HG03159 (cell line): Measurements from ENCODE around the gene FAM227A.
A peak's percentile ranks its signal among the peaks of the same experiment; 100 is the strongest.

Source experiments
- ATAC-seq: cut with Tn5 transposase; IDR thresholded peaks from one replicate; pipeline ENCODE4 v1.9.1; 2021; ENCODE audit warnings: mild to moderate bottlenecking, moderate library complexity; ENCODE audit not compliant: unreplicated experiment

Gene FAM227A

DNA sequence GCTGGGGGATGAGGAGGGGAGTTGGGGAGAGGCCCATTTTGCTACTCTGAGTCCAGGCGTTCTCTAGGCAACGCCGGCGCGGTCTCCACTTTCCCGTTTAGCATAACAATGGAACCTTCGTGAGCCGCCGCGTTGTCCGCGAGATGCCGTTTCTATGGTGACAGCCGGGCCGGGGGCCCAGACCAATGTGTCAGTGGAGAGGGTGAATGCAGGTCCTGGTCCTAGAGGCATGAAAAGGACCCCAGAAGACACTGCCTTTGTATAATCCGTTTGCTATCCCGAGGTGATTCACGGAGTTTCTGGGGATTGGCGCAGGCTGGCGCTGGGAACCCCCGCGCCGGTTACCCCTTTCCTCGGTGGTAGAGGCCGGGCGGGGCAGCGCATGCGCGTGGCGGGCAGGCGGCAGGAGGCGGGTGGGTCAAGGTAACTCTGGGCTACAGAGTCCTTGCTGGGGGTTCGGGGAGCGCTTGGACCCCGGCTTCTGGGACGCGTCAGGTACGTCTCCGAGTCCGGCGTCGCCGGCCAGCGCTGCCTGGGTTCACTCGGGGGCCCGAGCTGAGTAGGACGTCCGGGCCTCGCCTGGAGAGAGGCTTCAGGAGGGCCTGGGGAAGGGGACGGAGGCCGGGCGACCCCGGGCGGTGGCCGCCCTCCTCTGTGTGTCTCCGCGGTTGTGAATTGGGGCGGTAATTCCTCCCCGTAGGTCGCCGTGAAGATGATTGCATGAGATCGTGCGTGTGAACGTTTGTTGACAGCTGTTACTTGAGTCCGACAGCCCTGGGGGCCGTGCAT lies at the start of gene FAM227A, which contains the start of gene CBY1:
Gene FAM227A (minus strand): TSS at position 137 of the 789 bp plus-strand sequence. CDS start 6,224 bp downstream, outside the sequence.
Gene CBY1 (plus strand): TSS at position 383 of the 789 bp plus-strand sequence. CDS start 11,417 bp downstream, outside the sequence.
- peak; percentile 63 for ATAC-seq

DNA sequence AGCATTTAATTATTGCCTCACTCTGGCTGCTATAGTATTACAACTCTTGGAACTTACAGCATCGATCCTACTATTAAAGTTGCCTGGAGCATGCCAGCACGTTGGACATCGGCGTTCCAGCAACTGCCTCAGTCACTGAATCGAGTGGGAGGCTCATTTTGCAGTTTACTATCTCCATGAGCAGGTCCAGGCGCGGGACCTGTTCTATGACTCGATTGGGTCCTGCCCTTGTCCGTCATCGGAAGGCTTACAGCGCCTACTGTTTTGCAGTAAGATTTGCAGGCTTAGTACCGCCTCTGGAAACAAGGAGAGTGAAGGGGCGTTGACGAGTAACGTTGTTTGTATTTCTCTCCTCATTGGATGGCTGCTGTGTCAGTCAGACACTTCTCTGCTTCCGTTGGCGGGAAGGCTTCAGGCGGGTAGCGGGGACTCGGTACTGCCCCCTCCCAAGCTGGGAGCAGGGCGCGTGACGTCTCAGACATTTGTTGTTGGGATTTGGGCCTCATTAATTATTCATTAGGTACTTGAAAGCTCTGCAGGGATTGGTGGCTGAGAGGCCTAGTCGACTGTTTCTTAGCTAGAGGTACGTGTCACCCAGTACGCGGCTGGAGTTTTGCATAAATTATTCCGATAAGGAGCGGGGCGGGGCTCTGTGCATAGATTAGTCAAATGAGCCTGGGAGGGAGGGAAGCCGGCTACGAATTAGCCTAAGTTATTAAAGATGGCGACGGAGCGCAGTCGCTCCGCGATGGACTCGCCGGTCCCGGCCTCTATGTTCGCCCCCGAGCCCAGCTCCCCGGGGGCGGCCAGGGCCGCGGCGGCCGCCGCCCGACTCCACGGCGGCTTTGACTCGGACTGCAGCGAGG lies 49.3 kb upstream of the FAM227A start, which contains the start of gene GTPBP1:
Gene GTPBP1 (plus strand): TSS at position 710 of the 866 bp plus-strand sequence. CDS start 12 bp downstream, at position 722.
- ATAC-seq: peak; percentile 76

DNA sequence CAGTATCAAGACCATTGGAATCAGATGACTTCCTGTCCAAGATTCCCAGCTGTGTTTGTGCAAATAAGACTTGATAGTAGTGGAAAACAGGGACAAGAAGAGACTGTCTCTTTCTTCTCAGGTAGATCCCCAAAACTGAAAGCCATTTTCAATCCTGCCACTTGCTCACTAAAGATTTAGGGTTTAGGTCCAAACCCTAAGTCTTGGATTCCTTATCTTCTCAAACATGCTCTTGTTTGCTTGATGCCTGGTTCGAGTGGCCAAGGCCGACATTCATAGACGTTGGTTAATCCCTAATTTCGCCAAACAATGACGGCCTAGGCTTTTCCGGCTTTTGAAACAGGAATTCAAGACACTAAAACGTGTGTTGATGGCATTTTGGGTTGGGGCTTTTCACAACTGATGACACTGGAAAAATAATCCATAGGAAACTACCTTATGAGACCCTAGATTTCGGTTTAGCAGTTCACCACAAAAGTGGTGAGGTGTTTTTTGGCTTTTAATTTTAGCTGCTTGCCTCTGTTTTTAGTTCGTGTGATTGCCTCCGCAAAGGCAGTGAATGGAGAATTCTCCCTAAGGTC lies 48.6 kb upstream of the FAM227A start:
- ATAC-seq: no peak

DNA sequence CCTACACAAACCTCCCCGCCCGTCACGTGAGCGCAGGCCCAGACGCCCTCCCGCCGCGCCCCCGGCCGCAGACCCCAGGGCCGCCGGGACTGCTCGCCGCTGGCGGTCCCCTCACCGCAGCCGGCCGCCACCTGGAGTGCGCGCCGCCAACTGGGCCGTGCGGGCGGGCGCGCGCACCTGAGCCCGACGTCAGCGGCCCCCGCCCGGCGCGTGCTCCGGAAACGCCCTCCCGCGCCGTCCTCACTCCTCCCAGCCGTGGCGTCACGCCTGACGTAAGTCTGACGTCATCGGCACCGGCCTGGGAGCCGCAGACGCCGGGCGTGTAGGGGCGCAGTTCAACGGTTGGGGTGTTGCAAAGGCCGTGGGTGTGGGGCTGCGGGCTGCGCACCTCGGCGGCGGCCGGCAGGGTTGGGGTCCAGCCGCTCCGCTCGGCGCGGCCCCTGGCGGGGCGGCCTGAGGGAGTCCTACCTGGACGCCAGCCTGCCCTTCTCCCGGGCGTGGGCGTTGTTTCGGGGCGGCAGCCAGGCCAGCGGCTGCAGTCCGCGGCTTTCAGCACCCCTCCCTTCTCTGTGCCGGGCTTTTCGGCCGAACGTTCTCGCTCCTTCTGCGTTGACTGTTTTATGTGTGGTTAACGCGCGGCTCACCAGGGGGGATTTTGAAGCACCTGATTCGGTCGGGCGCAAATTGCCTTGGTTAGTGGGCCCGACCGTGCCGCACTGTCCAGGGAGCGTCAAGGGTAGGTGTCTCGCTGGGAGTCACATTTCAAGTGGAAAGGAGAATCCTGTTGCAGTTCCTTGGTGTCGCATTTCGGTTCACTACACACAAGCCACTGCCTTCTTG lies 44.8 kb upstream of the FAM227A start, which contains the start of gene JOSD1:
Gene JOSD1 (minus strand): TSS at position 155 of the 840 bp plus-strand sequence. CDS start 956 bp downstream, outside the sequence.
- peak; percentile 40 for ATAC-seq

DNA sequence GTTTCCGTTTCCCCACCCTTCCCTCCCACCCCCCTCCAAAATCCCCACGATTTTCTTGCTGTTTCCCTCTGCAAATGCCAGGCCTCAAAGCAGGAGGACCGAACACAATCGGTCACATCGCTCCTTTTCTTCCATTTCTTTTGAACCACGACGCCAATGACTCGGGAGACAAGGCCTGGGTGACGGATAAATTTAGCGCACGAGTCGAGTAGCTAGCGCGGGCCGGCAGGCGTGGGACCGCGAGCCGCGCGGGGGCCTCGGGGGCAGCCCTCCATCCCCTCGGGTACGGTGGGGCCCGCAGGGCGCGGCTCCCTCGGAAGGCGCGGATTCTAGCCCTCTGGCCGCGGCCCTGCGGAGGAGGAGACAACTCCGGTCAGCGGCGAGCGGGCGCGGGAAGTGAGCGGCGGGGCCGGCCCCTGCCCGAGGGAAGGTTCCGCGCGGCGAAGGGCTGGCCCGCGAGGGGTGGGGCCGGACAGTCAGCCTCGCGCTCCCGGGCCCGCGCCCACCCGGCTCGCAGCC lies 44.1 kb upstream of the FAM227A start:
- ATAC-seq: peak; percentile 8

DNA sequence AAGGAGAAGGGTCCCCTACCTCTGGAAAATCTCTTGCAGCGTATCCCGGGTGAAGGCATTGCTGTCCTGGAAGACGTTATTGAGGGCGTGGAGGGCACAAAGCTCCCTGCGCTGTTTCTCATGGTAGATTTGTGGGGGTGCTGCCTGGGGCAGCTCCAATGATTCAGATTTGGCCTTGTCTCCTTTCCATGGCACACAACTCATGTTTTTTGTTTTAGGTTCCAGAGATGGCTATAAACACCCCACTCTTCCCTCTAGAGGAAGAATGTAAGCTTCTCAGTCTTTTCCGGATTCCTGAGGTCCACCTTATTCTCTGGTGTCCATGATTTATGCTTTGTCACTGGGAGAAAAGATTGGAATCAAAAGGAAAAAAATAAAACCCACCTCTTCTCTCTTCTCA lies 43.6 kb upstream of the FAM227A start:
- ATAC-seq: no peak

DNA sequence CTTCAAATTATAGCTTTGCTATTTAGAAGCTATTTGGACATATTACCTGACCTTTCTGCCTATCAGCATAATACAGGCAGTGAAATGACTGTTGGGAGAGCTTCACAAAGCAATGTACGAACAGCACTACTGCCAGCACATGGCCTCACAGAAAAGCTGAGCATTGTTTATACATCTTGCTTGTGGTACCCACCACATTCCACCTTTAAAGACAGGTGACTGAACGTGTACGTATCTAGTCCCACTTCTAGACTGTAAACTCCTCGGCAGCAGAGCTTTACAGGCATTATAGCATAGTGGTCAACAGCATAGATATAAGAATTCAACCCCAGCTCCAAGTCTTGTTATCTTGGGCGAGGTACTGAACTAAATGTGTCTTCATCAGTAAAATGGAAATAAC lies 43.0 kb upstream of the FAM227A start:
- no peak for ATAC-seq

DNA sequence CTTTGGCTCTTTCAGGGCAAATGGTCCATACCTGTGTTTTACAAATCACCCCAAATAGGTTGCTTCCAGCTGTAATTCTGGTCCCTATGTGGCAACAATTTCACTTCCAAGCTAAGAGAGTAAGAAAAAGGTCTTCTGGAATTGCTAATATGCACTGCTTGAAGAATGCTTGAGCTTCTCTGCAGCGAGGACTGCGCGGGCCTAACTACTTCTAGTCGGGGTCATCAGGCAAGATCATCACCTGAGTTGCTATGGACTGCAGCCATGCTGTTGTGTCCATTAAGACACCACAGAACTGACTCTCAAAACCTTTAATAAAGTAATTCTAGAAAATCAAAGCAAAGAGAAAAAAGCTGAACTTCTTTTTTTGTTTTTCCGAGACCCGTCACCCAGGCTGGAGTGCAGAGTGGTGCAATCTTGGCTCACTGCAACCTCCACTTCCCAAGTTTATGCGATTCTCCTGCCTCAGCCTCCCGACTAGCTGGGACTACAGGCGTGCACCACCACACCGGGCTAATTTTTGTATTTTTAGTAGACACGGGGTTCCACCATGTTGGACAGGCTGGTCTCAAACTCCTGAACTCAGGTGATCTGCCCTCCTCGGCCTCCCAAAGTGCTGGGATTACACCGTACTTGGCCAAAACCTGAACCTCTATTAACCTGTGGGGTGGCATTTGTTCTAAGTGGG lies 42.4 kb upstream of the FAM227A start:
- ATAC-seq: no peak

DNA sequence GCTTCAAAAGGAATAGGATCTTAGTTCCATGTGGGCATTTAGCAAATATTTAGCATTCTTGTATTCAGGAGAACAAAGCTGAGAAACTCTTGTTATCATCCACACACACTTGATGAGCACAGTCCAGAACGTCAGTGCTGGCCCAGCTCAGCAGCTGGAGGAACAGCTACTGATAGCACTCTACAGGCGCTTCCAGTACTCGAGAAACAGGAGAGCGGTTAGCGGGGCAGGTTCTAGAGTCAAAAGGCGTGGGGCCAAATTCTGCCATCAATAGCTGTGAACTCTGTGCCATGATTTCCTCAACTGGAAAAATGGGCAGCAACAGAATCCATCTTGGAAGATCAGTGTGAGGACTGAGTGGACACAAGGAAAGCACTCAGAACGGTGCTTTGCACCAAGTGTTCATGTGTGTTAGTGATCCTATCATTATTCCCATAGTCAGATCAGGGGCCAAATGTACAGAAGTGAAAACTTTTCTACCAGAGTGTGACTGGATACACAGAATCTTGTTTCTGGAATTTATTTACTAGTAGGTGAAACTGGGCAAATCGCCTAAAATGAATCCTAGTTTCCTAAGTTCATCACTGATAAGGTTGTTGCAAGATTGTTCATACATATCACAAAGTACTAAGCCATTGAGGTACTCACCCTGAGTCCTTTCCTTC lies 41.4 kb upstream of the FAM227A start:
- ATAC-seq: no peak

DNA sequence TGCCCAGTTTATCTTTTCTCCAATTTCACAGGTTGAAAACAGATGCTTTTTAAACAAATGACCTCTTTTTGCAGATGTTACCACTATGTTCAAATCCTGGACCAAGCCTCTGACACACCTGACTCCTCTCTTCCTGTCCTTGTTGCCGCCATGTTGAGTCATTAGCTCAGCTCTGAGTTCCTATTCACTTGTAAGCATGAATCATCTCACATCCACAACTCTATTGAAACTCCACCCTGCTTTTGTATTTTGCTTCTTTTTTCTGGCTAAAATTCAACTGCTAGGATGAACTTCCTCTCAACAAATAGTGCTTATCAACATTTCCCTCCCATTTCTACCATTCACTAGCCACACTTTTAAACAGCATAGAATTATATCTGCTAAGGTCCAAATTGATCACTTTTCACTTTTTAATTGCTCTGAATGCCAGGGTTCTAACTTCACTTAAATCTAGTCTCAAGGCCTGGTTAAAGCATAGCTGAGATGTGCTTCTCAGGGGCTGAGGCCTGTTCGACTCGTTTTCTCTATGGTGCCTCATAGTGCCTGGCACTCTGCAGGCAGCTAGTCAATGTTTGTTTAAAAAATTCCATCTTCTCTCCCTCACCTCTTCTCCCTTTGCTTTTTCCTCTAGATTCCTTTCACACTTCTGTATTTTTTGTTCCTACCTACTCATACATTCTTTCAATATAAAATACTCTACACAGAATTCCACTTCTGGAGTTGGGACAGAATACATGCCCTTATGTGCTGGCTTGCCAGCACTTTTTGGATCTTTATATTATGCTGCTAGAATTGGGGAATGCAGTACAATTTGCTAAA lies 40.6 kb upstream of the FAM227A start:
- ATAC-seq: no peak

DNA sequence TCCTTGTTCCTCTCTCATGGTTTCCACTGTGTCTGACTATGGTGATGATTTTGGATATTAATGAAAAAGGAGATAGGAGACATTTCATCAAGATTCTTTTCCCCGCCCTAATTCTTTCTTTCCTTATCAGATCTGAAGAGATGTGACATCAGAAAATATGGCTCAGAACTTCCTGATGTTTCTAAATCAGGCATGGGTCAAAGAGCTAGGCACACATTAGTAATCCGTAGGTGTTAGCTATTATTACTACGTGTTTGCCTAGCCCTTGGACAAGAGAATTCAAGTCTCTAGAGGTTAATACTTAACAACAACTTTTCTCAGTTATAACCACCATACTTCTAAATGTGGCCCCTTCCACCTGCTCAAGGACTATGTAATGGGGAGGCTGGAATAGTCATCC lies 38.7 kb upstream of the FAM227A start:
- ATAC-seq: no peak

DNA sequence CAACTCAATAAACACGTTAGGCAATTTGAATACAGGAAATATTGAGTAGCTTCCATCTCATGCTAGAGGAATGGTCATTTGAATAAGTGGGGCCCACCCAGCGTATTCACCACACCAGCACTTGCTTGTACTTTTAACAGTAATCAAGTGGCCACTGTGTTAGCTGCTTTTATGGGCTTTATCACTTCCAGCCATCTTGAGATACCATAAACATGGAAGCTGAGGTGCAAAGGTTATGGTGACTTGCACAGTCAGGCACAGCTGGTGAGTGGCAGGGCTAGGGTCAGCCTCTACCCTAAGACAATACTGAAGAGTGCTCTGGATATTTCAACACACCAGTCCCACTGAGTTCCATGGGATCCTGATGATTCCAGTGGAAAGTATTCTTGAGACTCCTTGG lies 37.9 kb upstream of the FAM227A start:
- no peak for ATAC-seq

DNA sequence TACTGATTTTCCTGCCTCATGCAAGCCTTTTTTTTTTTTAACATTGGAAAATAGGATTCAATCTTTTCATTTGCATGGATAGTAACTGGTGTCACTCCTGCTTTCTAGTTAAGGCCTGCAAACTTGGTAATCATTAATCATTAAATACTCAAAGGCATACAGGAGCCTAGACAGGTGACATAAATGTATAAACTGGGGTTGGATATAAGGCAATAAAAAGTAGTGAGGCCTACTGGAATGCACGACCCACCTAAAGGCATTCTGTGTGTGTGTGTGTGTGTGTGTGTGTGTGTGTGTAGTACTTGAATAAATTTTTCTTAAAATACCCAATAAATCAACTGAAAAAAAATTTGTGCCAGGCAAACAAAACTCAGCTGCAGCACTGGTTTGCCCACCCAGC lies 33.5 kb upstream of the FAM227A start:
- ATAC-seq: no peak

DNA sequence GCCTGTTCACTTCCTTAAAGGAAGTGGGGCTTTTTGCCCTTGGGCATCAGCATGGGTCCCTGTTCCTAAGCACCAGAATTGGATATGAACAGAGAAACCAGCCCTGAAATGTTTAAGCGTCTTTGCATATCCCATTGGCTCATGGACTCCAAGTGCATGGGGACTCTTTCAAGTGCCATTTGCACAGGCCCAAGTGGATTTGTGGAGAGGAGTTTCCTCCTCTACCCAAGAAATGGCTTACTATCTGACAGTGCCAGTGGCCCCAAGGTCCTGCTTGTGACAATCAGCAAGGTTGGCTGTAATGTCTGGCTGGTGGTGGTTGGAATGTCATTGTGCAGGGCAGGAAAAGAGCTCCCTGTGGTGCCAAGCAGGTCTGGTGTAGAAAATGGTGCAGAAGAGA lies 29.6 kb upstream of the FAM227A start:
- ATAC-seq: no peak

DNA sequence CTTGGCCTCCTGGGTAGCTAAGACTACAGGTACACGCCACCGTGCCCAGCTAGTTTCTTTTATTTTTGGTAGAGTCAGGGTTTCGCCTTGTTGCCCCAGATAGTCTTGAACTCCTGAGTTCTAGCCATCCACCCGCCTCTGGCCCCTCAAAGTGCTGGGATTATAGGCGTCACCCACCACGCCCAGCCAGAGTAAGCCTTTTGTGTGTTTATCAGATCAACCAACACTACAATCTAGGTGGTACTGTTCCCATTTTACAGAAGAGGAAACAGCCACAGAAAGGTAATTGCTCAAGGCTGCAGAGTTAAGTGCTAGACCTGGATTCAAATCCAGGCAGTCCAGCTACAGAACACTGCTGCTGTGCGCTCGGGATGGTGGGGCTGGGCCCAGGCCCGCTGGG lies 28.7 kb upstream of the FAM227A start:
- no peak for ATAC-seq

DNA sequence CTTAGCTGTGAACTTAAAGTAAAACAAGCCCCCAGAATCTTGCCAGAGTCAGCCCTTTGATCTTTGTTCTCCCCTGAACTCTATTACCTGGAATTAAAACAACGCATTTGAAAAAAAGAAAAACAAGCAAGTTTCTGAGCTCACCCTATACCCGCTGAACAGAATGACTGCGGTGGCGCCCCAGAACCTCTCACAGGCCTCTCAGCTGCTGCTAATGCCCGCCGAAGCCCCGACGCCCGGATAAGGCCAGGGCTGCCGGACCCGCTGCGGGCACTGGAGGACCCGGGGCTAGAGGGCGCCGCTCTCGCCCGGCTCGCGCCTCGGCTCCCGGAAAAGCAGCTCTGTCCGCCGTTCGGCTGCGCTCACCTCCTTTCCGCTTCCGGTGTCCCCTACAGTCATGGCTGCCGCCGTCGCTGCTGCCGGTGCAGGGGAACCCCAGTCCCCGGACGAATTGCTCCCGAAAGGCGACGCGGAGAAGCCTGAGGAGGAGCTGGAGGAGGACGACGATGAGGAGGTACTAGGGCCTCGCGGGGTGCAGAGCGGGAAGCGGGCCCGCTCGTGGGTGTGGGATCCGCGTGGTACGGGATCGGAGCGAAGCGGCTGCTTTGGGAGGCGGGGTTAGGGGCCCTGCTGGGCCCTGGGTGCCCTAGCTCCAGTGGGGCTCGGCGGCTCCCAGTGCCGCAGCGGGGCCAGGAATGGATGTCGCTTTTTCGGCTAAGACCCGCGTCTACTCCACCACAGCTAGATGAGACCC lies 25.6 kb upstream of the FAM227A start, which contains the start of gene TOMM22:
Gene TOMM22 (plus strand): TSS at position 376 of the 754 bp plus-strand sequence. CDS start 22 bp downstream, at position 398.
- peak; percentile 90 for ATAC-seq

DNA sequence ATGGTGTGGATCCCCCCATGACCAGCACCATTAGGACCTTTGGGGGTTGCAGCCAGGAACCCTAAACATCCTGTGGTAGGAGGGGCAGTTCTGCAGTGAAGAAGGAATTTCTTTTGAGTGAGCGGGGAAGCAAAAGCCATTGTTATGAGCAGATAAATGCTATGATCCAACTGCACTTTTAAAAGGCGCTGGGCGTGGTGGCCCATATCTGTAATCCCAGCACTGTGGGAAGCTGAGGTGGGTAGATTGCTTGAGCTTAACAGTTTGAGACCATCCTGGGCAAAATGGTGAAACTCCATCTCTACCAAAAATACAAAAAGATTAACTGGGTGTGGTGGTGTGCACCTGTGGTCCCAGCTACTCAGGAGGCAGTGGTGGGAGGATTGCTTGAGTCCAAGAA lies 19.6 kb upstream of the FAM227A start:
- ATAC-seq: no peak
